Activated T-helper 17 cell treated with anti-CD3 and anti-CD28 coated beads, Interleukin-2, amount 50 U/mL, for 72 hours (primary cell): Measurements from ENCODE around the gene PLCH1. TPM values are rescaled to one million over a fixed set of nuclear protein-coding genes. Genes with fewer than 3 reads are reported as not detected.

ENCODE experiments used
- ATAC-seq: fragments of 150-1000 bp; cut with Tn5 transposase; replicated peaks from 2 replicates; pipeline ENCODE4 v1.10.0; 2021; ENCODE audit warnings: mild to moderate bottlenecking, moderate library complexity
- H3K27ac Mint-ChIP-seq: one replicate; pipeline ENCODE4 v1.8.0; 2022; ENCODE audit warnings: mixed read lengths
- H3K27me3 Mint-ChIP-seq: one replicate; pipeline ENCODE4 v1.8.0; 2022; ENCODE audit warnings: mixed read lengths
- H3K36me3 Mint-ChIP-seq: one replicate; pipeline ENCODE4 v1.8.0; 2022; ENCODE audit warnings: low read depth, mild to moderate bottlenecking, mixed read lengths
- H3K4me1 Mint-ChIP-seq: one replicate; pipeline ENCODE4 v1.8.0; 2022; ENCODE audit warnings: mixed read lengths
- H3K4me3 Mint-ChIP-seq: one replicate; pipeline ENCODE4 v1.8.0; 2022; ENCODE audit warnings: mild to moderate bottlenecking, mixed read lengths
- H3K9me3 Mint-ChIP-seq: one replicate; pipeline ENCODE4 v1.8.0; 2022; ENCODE audit warnings: mixed read lengths
- total RNA-seq, 2 donors: library from RNA; stranded (reverse); gene quantifications; one replicate each; pipeline ENCODE4 v1.2.3, GENCODE V29; 2022

Gene PLCH1
- total RNA-seq, 2 donors from 2014 or later, result 0.24 TPM; not detected in 1

DNA sequence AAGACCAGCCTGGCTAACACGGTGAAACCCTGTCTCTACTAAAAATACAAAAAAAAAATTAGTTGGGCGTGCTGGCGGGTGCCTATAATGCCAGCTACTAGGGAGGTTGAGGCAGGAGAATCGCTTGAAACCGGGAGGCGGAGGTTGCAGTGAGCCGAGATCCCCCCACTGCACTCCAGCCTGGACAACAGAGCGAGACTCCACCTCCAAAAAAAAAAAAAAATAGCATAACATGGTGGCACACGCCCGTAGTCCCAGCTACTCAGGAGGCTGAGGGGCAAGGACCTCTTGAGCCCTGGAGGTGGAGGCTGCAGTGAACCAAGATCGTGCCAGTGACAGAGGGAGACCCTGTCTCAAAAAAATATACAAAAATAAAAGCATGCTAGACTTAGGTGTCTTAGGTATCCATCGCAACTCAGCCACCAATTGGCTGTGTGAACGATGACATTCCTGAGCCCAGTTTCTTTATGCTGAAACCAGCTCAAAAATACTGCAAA, 6.2 kb downstream of the PLCH1 start:
- Mint-ChIP-seq H3K27ac (no peak overlapping the region), H3K4me1 (no peaks in the 10 kb centered on the region), H3K9me3 (no peaks in the 10 kb centered on the region), H3K27me3 (peaks cover 30% of the 10 kb centered on the region), H3K36me3 (no peaks in the 10 kb centered on the region), H3K4me3 (no peak overlapping the region)
- no peak for ATAC-seq

DNA sequence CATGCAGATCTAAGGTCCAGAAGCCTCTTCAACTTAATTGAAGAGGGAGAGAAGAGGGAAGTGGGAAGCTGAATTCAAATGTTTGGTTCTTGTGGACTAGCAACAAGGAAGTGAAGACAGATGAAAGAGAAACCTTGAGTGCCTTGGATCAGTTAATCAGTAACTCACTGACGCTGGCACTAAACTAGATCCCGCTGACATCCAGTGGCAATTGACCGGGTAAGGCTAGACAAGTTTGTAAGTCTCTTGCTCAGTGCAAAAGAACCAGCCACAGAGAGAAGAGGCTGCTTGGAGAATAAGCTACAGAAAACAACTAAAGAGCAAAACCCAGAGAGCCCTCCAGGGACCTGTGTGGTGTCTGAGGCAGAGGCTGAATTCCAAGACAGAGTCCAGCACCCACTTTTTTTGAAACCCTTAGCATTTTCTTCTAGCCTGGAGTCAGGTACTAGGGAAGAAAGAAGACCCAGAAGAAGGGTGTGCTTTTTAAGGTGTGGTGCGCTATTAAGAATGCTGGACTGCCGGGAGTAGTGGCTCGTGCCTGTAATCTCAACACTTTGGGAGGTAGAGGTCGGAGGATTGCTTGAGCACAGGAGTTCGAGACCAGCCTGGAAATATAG, 6.9 kb downstream of the PLCH1 start:
- Mint-ChIP-seq H3K27me3 (peaks cover 33% of the 10 kb centered on the region), H3K4me1 (no peaks in the 10 kb centered on the region), H3K27ac (no peak overlapping the region), H3K4me3 (no peak overlapping the region), H3K36me3 (no peaks in the 10 kb centered on the region), H3K9me3 (no peaks in the 10 kb centered on the region)
- no peak for ATAC-seq

DNA sequence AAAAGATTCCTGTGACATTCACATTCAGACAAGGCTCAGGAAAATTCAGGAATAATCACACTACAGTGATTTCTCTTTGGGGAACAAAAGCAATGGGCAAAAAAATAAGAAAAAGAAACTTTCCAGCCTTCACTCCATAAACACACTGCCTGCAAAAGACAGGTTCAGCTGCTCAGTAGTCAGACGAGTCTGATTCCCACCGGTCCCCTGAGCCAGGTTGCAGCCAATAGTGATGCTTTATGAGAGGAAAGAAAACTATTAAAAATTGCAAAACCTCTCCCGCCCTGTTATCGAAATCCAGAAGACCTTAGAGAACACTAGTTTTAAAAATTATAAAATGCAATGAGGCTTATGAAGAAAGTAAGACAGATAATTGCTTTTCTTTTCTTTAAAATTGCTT, 8.5 kb downstream of the PLCH1 start:
- H3K27ac Mint-ChIP-seq, result no peak overlapping the region
- no peak for ATAC-seq
- no peak overlapping the region for H3K4me3 Mint-ChIP-seq
- no peaks in the 10 kb centered on the region for H3K9me3 Mint-ChIP-seq
- H3K4me1 Mint-ChIP-seq, result no peaks in the 10 kb centered on the region
- H3K36me3 Mint-ChIP-seq, result no peaks in the 10 kb centered on the region
- peaks cover 29% of the 10 kb centered on the region for H3K27me3 Mint-ChIP-seq

DNA sequence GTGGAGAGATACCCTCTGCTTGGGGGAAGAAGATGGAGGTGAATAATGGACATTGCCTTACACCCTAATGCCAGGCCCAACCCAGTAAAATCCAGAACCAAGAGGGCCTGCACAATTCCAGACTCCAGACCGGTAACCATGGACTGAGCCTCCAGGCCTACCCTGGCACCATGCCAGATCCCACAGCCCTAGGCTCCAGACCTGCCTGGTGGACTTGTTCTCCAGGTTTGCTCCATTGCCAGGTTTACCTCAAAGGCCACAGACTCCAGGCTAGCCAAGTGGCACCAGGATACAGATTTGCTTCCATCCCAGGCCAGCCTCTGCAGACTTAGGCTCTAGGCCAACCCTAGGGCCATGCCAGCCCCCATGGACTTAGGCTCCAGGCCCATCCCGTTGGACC, 14.0 kb downstream of the PLCH1 start:
- H3K4me1 Mint-ChIP-seq, result no peaks in the 10 kb centered on the region
- no peak overlapping the region for H3K27ac Mint-ChIP-seq

DNA sequence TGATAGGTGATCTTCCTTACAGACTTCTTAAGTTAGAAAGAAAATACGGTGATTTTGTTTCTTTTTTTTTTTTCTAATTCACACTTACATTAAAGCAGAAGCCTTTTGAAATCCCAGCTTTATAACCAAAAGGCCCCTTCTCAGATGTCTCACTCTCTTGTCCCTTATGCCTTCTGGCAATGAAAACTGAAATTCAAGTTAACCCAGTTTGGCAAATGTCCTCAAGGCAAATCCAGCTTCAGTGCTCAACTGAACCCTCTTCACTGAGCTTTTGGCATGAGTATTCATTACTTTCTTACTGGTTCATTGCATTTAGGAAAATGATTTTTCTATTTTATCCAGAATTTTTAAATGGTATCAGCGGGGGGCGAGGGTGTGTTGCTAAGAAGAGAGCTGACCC, 17.0 kb downstream of the PLCH1 start:
- ATAC-seq, result no peak
- no peaks in the 10 kb centered on the region for H3K9me3 Mint-ChIP-seq
- H3K4me1 Mint-ChIP-seq, result no peaks in the 10 kb centered on the region
- H3K4me3 Mint-ChIP-seq, result no peak overlapping the region
- H3K36me3 Mint-ChIP-seq, result no peaks in the 10 kb centered on the region
- H3K27ac Mint-ChIP-seq, result no peak overlapping the region
- peaks cover 8% of the 10 kb centered on the region for H3K27me3 Mint-ChIP-seq

More for the DNA sequence above, 14.0 kb downstream of the PLCH1 start:
- Mint-ChIP-seq H3K36me3 (no peaks in the 10 kb centered on the region), H3K9me3 (no peaks in the 10 kb centered on the region), H3K4me3 (no peak overlapping the region), H3K27me3 (peaks cover 17% of the 10 kb centered on the region)
- no peak for ATAC-seq

DNA sequence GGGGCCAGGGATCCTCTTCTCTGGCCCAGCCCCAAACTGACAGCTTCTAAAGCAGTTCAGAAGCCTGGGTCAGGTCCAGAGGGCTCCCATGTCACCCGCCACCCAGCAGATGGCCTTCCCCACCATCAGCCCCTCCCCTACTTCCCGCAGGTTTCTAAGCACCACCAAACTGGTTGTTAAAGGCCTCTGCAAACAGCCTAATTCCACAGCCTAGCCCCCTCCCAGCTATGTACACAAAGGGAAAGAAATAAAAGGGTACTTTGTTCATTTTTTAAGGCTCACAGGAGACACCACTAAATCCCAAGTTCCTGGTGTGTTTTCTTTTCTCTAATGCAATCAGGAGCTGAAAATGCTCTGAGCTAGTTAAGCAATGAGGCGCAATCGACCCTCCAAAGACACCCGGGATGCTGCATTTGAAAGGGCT, 30.6 kb downstream of the PLCH1 start:
- Mint-ChIP-seq H3K27me3 (no peaks in the 10 kb centered on the region), H3K27ac (no peak overlapping the region), H3K9me3 (peaks cover 7% of the 10 kb centered on the region), H3K4me3 (no peak overlapping the region), H3K36me3 (no peaks in the 10 kb centered on the region), H3K4me1 (no peaks in the 10 kb centered on the region)
- no peak for ATAC-seq

DNA sequence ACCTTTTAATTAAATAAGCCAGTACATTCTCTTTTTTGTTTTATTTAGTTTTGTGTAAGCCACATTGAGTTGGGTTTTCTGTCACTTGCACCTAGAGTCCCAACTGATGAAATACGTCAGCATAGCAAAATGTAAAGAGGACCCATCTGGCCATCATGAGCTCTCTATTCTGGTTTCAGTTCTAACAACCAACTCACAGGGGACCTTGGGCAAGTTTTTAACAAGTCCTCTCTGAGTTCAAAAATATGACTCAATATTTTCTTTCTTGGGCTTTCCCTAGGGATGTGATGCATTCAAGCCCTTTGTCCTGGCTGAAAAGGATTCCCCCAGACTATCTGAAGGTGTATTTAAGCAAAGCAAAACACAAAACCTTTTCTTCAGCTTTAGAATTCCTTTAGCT, 32.9 kb downstream of the PLCH1 start:
- Mint-ChIP-seq H3K36me3 (no peaks in the 10 kb centered on the region), H3K9me3 (no peaks in the 10 kb centered on the region), H3K27ac (no peak overlapping the region), H3K4me1 (no peaks in the 10 kb centered on the region), H3K27me3 (no peaks in the 10 kb centered on the region), H3K4me3 (no peak overlapping the region)
- no peak for ATAC-seq

DNA sequence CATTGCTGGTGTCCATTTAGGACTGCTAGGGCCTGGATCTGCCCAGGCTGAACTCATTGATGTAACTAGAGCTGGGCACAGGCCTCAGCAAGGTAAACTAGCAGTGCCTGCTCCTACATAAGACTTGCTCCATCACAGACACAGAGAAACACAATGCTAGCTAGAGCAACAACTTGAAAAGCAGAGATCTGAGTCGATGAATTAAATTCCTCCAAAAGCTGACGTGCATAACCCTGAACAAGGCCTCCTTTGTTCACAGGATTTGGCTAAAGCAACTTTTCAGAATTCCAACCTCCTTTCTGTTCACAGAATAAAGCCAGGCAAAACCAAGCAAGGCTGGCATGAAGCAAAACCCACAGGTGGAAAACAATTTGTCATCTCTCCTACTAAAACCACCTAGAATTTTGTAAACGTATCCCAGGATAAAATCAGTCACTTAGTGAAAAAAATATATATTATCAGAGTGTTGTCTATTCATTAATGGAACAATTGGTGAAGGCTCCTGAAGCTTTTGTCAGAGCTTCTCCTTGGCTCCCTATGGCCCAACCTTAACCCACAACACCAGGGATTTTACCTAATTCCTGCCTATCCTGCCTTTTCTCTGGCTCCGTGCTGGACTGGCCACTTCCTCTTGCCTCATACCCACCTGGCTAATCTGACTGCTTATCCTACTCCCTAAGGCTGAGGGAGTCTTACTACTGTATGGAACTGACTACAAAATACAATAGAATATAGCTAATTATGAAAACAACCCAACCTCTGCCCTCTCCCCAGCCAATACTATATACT, 39.9 kb downstream of the PLCH1 start:
- Mint-ChIP-seq H3K4me1 (no peaks in the 10 kb centered on the region), H3K4me3 (no peak overlapping the region), H3K27ac (no peak overlapping the region), H3K27me3 (peaks cover 3% of the 10 kb centered on the region), H3K9me3 (no peaks in the 10 kb centered on the region), H3K36me3 (no peaks in the 10 kb centered on the region)
- ATAC-seq, result no peak

DNA sequence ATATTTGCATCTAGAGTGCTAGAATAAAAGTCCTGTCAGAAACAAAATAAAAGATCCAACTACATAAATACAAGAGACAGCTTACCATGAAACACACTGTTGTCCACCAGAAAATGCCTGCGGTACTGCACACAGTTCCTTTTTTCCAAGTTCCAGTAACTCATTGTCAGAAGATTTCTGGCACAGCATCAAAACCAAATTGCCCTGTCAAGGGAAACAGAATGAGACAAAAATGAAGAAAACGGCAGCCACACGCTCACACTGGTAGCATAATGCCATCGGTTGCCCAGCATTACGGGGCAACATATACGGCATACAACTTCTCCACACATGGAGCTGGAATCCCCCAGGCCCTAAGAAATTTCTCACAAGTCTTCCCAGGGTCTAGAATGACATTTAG, 40.8 kb downstream of the PLCH1 start:
- Mint-ChIP-seq H3K27me3 (peaks cover 3% of the 10 kb centered on the region), H3K4me3 (no peak overlapping the region), H3K36me3 (no peaks in the 10 kb centered on the region), H3K4me1 (no peaks in the 10 kb centered on the region), H3K9me3 (no peaks in the 10 kb centered on the region), H3K27ac (no peak overlapping the region)
- no peak for ATAC-seq

DNA sequence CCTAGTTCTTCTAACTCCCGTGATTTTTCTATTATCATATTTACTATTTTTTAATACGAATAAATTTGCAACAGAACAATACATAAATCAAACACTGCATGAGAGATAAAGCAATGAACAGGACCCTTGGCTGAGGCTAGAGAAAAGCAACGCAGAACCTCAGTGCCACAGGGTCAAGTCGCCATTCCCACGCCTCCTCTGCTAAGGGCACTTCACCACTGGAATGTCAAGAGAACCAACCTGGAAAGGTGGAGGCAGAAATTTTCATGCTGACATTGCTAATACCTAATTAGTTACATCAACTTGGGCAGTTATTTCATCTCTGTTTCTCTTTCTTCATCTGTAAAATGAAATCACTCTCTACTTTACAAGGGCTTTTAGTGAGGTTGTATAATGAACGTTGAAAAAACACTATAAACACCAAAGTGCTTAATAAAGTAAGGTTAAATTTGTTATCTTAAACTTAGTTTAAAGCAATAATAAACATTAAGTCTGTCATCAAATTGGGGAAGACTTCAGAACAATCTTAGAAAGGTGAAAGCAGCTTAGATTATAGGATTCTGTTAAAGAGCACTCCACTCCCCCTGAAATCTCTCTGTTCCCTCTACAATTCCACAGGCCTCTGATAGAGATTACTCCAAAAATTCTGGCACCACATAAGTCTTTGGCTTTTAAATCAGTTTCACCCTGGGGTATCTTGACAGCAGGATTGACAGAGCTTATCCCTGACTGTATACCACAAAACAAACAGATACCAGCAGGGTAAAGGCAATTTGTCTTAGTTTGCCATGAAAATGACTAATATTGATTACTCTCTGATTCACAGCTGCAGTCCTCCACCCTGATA, 41.9 kb downstream of the PLCH1 start:
- Mint-ChIP-seq H3K4me3 (no peak overlapping the region), H3K9me3 (no peaks in the 10 kb centered on the region), H3K27me3 (peaks cover 3% of the 10 kb centered on the region), H3K27ac (no peak overlapping the region), H3K4me1 (no peaks in the 10 kb centered on the region), H3K36me3 (no peaks in the 10 kb centered on the region)
- ATAC-seq, result no peak

DNA sequence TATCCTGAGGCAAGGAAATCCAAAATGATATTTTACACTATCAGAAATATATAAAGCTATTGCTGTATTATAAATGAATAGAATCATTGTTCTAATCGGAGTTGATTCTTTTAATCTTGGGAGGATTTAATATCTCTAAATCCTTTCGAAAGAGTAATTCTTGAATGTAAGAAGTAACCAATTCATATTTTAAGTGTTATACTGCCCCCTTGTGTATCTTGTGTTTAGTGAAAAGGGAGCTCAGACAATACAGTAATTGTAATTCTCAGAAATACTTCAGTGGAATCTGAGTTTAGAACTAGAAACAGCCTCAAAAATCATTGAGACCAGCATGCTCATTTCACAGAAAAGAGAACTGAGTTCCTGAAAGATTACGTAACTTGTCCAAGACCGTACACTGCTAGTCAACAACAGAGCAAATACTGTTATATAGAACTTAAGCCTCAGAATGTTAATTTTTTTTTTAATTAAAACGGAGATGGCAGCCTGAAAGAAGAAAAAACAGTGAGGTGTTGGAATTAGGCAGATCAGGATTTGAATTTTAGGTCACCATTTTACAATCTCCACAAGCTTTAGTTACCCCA, 42.9 kb downstream of the PLCH1 start:
- Mint-ChIP-seq H3K36me3 (no peaks in the 10 kb centered on the region), H3K27ac (no peak overlapping the region), H3K4me1 (no peaks in the 10 kb centered on the region), H3K4me3 (no peak overlapping the region), H3K9me3 (no peaks in the 10 kb centered on the region), H3K27me3 (peaks cover 3% of the 10 kb centered on the region)
- peak; percentile 32 for ATAC-seq

DNA sequence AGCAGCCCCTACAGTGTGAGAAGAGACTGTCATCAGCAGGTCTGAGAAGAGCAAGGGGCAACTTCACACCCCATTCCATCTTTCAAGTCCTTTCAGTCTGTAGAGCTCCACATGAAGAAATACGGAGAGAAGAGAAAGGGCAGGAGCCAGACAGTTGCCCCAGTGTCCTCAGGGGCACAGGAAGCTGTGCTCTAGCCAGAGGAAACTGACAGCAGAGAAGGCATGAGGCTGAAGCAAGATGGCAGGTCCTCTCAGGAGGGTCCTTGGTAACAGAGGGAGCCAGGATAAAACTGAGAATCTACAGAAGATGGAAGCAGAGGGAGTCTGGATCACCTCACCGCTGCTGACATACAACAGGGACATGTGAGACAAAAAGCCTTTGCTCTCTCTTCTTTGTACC, 47.3 kb downstream of the PLCH1 start:
- Mint-ChIP-seq H3K36me3 (no peaks in the 10 kb centered on the region), H3K27ac (no peak overlapping the region), H3K4me1 (no peaks in the 10 kb centered on the region), H3K27me3 (peaks cover 3% of the 10 kb centered on the region), H3K4me3 (no peak overlapping the region), H3K9me3 (no peaks in the 10 kb centered on the region)
- no peak for ATAC-seq

DNA sequence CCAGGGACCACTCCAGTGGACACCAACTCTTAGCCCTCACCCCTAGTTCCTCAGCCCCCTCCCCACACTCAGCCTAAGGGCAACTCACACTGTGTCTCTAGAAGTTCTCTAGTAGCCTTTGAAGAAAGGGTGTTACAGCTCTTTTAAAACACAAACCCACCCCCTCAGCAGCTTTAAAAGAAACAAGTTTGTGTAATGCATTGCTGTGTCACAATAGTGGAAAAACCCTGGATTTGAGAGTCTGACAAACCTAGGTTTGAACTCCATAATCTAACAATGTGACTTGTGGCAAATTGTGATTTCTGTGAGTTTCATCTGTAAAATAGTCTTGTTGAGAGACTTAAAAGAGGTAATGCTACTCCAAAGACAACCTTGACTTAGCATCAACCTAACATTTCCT, 54.0 kb downstream of the PLCH1 start:
- peaks cover 5% of the 10 kb centered on the region for H3K27me3 Mint-ChIP-seq
- H3K4me3 Mint-ChIP-seq, result no peak overlapping the region
- H3K27ac Mint-ChIP-seq, result no peak overlapping the region
- H3K36me3 Mint-ChIP-seq, result no peaks in the 10 kb centered on the region
- no peaks in the 10 kb centered on the region for H3K4me1 Mint-ChIP-seq
- ATAC-seq, result no peak
- no peaks in the 10 kb centered on the region for H3K9me3 Mint-ChIP-seq

DNA sequence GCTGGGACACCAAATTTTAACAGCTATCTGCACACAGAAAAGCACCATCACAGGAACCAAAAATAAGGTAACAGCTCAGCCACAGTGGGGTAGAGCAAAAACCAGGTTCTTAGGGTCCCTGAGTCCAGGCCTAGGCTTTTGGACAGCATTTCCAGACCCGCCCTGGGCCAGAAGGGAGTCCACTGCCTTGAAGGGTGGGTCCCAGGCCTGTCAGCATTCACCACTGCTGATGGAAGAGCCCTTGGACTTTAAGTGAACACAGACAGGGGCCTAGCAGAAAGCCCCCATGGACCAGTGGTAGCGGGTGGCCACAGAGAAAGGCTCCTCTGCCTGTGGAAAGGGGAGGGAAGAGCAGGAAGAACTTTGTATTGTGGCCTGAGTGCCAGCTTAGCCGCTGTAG, 56.4 kb downstream of the PLCH1 start:
- no peak overlapping the region for H3K4me3 Mint-ChIP-seq
- no peak overlapping the region for H3K27ac Mint-ChIP-seq
- no peaks in the 10 kb centered on the region for H3K9me3 Mint-ChIP-seq
- no peaks in the 10 kb centered on the region for H3K36me3 Mint-ChIP-seq
- H3K27me3 Mint-ChIP-seq, result peaks cover 6% of the 10 kb centered on the region
- ATAC-seq, result no peak
- no peaks in the 10 kb centered on the region for H3K4me1 Mint-ChIP-seq
